SKM-1 treated with dmso at 0.1 percent for 144 hours (cell line): Measurements from ENCODE around the gene STPG3.
A peak's percentile ranks its signal among the peaks of the same experiment; 100 is the strongest.
"Not testable (repeated sequence)": the region's sequence is repeated elsewhere in the genome, so short reads cannot be mapped to it uniquely, and the experiment has no call there.

ENCODE experiments used
- DNase-seq: peaks from one replicate; lab custom pipeline; 2025; ENCODE audit not compliant: unreplicated experiment; lab: John Stamatoyannopoulos, UW

The STPG3 gene

DNA sequence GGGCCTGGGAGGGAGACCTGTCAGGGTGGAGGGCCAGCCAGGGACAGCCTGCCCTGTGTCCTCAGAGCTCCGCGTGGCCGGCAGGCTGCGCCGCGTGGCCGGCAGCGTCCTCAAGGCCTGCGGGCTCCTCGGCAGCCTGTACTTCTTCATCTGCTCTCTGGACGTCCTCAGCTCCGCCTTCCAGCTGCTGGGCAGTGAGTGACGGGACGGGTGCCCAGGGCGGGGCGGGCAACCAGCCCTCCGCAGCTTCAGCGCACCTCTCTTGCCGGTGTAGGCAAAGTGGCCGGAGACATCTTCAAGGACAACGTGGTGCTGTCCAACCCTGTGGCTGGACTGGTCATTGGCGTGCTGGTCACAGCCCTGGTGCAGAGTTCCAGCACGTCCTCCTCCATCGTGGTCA is 18.6 kb upstream of the STPG3 start:
- DNase-seq: no peak

DNA sequence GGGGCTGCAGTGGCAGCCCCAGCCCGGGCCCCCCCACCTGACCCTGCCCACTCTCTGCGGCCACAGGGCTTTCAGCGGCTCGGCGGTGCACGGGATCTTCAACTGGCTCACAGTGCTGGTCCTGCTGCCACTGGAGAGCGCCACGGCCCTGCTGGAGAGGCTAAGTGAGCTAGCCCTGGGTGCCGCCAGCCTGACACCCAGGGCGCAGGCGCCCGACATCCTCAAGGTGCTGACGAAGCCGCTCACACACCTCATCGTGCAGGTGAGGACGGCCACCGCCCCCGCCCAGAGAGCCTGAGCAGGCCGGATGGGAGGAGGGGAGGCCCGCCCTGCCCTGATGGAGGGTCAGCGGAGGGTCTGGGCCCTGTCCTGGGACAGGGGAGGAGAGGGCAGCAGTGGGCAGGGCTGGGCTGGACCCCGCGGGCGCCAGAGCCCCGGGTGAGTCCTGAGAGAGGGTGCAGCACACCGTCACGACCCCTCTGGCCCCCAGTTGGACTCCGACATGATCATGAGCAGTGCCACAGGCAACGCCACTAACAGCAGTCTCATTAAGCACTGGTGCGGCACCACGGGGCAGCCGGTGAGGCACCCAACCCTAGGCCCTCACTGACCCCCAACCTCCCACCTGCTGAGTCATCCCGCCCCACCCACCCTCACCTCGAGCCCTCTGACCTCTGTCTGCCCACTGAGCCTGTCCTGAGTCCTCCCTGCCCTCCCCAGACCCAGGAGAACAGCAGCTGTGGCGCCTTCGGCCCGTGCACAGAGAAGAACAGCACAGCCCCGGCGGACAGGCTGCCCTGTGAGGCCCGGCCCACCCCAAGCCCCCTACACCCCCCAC is 17.7 kb upstream of the STPG3 start:
- no peak for DNase-seq

DNA sequence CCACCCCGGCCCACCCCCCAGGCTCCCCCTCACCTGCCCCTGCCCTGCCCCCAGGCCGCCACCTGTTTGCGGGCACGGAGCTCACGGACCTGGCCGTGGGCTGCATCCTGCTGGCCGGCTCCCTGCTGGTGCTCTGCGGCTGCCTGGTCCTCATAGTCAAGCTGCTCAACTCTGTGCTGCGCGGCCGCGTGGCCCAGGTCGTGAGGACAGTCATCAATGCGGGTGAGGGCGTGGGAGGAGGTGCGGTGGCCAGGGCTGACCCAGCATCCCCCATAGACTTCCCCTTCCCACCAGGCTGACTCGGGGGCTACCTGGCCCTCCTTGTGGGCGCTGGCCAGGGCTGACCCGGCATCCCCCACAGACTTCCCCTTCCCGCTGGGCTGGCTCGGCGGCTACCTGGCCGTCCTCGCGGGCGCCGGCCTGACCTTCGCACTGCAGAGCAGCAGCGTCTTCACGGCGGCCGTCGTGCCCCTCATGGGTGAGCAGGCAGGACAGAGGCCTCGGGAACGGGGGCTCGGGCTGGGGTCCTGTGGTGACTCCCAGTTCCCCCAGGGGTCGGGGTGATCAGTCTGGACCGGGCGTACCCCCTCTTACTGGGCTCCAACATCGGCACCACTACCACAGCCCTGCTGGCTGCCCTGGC is 16.9 kb upstream of the STPG3 start:
- DNase-seq: no peak

DNA sequence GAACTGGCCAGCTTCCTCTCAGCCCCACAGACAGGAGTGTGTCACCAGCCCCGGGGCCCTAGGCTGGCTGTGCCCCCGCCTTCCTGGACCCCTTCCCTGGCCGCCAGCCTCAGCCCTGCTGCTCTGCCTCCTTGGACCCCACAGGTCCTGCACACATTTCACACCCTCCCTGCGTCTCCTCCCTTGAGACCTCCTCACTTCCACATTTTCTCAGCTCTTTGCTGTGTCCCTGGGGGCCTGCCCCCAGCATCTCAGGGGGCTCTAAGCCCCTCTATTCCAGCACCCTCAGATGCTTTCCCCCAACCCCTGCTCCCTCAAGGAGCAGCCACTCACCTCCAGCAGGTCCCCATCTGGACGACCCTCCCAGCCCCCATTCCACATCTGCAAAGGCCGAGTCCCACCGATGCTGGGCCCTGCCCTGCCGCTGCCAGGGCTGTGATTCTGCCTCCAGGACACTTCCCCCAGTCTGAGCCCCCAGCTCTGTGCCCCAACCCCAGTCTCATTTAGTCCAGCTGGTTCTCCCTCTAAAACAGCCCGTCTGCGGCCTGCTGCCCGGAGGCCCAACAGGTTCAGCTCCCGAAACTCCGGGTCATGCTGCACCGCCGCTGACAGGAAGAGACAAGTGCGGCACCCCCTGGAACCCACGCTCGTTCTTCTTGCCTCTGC is 16.2 kb upstream of the STPG3 start:
- DNase-seq: no peak

DNA sequence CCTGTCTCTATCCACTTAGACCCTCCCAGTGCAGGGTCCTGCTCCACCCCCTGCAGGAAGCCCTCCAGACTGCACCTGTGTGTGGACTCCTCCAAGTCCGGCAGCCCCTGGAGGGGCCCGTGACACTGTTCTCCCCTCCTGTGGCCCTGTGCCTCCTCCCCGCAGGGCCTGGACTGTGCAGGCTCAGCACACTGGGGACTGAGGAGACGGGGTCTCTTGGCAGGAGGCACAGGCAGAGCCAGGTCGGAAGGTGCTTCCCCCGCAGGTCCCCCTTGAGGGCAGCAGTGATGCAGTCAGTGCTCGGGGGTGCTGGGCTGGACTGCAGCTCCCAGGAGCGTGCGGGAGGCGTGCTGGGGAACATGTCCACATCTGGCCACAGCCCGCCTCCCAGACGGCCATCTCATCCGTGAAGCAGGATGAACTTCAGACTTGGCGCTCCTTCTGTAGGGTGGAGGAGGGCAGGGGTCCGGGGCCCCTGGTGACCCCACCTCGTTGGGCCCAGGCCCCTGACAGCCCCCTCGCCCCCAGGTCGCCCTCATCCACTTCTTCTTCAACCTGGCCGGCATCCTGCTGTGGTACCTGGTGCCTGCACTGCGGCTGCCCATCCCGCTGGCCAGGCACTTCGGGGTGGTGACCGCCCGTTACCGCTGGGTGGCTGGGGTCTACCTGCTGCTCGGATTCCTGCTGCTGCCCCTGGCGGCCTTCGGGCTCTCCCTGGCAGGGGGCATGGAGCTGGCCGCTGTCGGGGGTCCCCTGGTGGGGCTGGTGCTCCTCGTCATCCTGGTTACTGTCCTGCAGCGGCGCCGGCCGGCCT is 15.5 kb upstream of the STPG3 start:
- no peak for DNase-seq

DNA sequence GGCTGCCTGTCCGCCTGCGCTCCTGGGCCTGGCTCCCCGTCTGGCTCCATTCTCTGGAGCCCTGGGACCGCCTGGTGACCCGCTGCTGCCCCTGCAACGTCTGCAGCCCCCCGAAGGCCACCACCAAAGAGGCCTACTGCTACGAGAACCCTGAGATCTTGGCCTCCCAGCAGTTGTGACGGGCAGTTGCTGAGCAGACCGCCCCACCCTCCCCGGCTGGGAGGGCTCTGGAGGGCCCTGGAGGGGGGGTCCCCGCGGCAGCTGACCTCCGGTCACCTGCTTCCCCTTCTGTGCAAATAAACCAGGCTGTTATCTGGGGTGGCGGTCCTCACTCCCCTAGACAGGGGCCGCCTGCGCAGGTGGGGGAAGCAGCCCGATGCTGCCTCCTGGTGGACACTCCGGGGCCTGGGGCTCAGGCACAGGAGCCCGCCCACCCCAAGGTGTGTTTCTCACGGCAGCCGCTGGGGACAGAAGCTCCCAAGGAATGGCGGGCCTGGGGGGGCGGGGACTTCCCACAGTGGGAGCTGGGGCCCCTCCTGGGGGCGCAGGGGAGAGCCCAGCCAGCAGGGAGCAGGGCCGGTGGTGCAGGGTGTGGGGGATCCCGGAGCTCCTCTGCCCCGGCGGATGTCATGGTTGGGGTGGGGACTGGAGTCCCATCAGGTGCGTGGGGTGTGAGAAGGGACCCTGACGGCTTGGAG is 14.7 kb upstream of the STPG3 start:
- peak; percentile 77 for DNase-seq

DNA sequence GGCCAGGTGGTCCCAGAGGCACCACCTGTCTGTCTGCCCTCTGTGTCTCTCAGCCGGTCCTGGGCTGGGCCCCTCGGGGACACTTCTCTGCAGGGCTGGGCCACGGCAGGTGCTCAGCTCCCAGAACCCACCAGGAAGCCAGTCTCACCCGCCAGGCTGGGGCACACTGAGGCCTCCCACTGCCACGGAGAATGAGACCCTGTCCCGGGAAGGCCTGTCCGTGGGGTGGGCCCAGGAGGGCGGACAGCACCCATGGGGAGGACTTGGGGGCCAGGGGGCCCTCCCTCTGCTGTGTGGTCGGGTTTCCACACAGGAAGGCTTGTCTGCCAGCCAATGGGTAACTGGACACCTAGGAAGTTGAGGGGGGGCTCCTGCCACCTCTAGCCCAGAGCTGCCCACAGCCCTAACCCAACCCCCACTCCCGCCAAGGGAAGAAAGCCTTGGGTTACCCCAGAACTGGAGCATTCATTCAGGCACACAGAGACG is 14.1 kb upstream of the STPG3 start:
- DNase-seq: no peak

DNA sequence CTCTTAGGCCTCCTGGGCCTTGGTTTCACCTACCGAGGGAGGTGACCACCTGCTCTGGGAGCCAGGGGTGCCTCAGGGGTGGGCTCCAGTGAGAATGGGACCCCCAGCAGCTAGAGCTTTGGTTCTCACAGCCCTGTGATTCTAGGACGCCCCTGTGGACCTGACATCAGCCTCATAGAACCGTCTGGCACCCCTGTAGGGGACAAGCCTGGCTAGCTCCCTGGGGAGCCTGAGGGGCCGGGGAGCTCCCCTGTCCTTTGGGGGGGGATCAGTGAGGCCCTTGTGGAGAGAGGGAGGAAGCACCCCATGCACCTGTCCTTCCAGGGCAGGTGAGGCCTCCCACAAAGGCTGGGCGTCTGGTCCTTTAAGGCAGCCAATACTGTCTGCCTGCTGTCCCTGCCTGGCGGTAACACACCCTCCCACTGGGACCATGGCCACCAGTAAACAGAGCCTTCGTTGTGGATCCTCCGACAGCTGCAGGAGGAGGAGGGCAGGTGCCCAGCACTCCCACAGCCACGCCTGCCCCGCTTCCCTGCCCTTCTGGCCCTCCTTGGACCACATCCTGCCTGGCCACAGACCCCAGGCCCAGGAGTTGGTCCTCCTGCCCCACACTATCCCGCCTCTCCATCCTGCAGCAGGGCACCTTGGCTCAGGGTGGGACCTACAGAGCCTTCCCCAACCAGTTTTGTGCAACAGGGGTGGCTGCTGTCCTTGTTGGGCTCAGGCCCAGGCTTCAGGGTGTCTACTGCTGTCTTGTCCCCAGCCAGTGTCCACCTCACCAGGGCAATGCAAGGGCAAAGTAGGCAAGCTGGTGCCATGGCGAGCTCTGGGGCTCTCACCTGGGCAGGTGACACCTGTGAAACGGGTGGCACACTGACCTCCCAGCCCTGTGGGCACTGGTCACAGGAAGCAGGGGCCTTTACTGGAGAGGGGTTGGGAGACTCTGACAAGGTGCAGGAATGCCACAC is 13.0 kb upstream of the STPG3 start:
- DNase-seq: no peak

DNA sequence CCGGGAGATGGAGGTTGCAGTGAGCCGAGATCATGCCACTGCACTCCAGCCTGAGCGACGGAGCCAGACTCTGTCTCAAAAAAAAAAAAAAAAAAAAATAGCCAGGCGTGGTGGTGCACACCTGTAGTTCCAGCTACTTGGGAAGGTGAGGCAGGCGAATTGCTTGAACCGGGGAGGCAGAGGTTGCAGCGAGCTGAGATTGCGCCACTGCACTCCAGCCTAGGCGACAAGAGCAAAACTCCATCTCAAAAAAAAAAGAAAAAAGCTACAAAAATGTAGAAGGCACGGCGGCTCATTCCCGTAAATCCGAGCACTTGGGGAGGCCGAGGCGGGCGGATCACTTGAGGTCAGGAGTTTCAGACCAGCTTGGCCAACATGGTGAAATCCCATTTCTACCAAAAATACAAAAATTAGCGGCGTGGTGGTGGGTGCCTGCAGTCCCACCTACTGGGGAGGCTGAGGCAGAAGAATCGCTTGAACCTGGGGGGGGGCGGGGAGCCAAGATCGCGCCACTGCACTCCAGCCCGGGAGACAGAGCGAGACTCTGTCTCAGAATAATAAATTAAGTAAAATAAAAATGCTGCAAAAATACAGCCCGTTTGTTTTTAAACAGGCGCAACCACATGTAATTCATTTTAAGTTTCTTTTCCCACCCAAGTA is 11.4 kb upstream of the STPG3 start:
- DNase-seq: not testable (repeated sequence)

DNA sequence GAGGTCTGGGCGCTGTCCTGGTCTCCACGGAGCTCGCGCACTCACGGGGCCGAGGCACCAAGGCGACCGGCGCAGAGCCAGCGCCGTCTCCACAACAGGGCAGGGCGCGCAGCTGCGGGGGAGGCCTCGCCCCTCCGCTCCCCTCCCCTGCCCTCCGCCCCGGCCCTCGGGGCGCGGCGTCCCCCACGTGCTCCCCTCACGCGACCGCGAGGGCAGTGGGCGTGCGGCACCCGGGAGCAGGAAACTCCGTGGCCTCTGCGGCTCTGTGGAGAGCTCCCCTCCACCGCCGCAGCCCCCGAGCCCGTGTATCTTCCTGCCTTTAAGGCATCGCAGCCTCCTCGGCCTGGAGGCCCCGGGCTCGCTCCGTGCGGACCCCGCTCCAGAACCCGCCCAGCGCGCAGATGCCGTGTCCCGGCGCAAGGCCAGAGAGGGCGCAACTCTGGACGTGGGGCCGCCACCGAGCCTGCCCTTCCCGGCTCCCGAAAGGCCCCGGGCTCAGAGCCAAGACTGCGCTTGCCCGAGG is 10.7 kb upstream of the STPG3 start:
- DNase-seq: peak; percentile 62

DNA sequence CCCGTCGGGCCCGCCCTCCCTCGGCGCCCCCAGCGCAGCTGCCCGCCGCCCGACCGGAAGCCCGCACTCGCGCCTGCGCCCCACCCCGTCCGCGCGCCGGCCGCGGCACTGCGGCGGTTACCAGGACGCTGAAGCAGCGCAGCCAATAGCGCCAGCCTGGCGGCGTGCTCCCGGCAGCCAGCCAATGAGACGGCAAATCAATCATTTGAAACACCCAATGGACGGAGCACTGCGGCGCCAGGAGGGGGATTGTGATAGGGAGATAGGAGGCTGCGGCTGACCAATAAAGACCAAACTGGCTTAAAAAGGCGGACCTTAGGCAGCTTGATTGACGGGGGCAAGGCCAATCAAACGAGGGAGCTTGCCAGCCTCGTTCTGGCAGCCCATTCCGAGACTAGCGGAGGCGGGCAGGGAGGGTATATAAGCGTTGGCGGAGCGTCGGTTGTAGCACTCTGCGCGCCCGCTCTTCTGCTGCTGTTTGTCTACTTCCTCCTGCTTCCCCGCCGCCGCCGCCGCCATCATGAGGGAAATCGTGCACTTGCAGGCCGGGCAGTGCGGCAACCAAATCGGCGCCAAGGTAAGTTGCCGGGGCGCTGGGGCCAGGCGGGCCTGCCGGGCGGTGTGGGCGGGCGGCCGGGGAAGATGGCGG is 10.1 kb upstream of the STPG3 start, which contains the start of gene TUBB4B:
Gene TUBB4B, plus strand, starts transcription at position 447 of the 649 bp plus-strand sequence. Its CDS starts 74 bp downstream, at position 521.
- peak; percentile 99 for DNase-seq

DNA sequence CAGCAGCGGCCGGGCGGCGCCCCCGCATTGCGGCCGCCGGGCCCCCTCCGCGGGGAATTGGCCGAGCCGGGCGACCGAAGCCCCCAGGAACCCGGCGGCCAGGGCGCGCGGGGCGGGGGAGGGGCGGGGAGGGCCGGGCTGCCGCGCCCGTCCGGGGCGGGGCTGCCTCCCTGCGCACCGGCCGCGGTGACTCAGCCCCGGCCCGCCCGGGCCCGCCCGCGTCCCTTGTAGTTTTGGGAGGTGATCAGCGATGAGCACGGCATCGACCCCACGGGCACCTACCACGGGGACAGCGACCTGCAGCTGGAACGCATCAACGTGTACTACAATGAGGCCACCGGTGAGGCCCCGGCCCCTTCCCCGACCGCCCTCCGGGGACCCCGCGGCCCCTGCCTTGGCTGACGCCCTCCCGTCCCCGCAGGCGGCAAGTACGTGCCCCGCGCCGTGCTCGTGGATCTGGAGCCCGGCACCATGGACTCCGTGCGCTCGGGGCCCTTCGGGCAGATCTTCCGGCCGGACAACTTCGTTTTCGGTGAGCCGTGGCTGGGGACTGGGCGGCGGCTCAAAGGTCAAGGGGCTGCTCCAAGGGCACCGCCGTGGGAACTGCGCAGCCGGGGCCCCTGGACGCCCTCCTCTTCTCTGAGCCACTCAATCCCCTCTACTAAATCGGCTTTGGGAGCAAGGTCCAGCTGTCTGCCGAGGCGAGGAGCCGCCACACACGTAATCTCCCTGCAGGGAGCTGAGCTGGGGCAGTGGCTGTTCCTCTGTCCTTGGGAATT is 9.4 kb upstream of the STPG3 start:
- DNase-seq: no peak

DNA sequence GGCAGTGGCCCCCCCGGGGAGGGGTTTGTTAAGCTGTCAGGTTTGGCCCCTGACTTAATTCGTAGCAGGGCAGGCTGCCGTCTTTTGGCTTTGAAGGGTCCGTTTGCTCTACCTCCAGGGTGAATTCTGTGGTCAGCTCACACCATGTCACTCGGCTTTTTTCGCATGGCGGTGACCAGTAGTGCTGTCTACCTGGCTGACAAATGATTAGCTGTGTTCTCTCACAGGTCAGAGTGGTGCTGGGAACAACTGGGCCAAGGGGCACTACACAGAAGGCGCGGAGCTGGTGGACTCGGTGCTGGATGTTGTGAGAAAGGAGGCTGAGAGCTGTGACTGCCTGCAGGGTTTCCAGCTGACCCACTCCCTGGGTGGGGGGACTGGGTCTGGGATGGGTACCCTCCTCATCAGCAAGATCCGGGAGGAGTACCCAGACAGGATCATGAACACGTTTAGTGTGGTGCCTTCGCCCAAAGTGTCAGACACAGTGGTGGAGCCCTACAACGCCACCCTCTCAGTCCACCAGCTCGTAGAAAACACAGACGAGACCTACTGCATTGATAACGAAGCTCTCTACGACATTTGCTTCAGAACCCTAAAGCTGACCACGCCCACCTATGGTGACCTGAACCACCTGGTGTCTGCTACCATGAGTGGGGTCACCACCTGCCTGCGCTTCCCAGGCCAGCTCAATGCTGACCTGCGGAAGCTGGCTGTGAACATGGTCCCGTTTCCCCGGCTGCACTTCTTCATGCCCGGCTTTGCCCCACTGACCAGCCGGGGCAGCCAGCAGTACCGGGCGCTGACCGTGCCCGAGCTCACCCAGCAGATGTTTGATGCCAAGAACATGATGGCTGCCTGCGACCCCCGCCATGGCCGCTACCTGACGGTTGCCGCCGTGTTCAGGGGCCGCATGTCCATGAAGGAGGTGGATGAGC is 8.6 kb upstream of the STPG3 start:
- no peak for DNase-seq

DNA sequence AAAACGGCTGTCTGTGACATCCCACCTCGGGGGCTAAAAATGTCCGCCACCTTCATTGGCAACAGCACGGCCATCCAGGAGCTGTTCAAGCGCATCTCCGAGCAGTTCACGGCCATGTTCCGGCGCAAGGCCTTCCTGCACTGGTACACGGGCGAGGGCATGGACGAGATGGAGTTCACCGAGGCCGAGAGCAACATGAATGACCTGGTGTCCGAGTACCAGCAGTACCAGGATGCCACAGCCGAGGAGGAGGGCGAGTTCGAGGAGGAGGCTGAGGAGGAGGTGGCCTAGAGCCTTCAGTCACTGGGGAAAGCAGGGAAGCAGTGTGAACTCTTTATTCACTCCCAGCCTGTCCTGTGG is 7.8 kb upstream of the STPG3 start:
- not testable (repeated sequence) for DNase-seq

DNA sequence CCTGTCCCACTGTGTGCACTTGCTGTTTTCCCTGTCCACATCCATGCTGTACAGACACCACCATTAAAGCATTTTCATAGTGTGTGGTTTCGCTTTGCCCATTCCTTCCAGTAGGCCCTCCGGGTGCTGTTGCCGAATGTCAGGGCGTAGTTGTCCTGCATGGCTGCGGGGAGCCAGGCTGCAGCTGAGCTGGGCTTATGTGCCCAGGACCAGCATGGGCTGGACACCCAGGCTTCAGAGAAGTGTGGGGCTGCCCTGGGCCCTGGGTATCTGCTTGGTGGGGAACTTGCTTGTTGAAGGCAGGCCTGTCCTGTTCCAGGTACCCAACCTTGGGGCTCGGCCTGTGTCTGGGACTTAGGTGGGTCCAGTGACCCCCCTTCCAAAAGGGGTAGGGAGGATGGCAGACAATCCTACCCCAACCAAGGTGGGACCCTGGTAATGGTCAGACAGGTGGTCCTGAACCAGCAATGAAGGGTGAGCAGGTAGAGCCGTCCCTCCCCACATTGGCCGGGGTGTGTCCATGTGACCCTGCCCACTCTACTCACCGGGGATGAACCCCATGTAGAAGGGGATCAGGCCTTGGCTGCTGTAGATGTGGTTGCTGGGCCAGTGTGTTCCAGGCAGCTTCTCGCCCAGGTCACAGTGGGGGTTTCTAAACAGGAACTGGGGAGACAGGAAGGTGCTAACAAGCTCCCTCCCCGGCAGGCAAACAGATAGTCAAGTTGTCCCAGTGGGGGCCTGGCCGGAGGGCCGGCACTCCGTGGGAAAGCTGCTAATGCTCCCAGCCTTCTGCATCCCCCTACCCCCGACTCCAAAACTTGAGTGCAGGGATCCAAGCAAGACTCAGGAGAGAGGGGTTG is 7.2 kb upstream of the STPG3 start:
- no peak for DNase-seq
